ENCODE measurements around the gene CUL4A. TPM values are rescaled to one million over a fixed set of nuclear protein-coding genes. Genes with fewer than 3 reads are reported as not detected.

The CUL4A gene
- total and polyA plus RNA-seq, 2 experiments from 2014 or later, result 67.5 to 195 TPM

GRCh38 chr13:113219256-113219940 lies 10.0 kb downstream of the CUL4A start (continued):
- TF ChIP-seq ZNF462 (CRISPR knock-in tag; IDR thresholded peaks at IDR 0.05), result no peak
- TF ChIP-seq ETS1 (IDR thresholded peaks at IDR 0.05), result no peak
- no peak for TF ChIP-seq EZH2phosphoT487 (IDR thresholded peaks at IDR 0.05; ENCODE audit: unreplicated experiment)

- no peak overlapping the region for H3K4me2 ChIP-seq
- peaks cover 13% of the 10 kb centered on the region for H3K27me3 Mint-ChIP-seq (ENCODE audit: insufficient read depth, low read depth, poor library complexity)
- no peaks in the 10 kb centered on the region for H3K9me2 ChIP-seq (ENCODE audit: insufficient read depth)
- H3K9me3 Mint-ChIP-seq, result no peaks in the 10 kb centered on the region
- no peak overlapping the region; the same call in 1 of the 2 replicates for H3K27ac ChIP-seq (ENCODE audit: low read depth)
- ATAC-seq, result no peak; the same call in 2 of the 3 replicates
- H3K4me3 ChIP-seq, result no peak overlapping the region
- H4K20me1 ChIP-seq (replicated peaks; ENCODE audit: insufficient read depth), result peaks cover 32% of the 10 kb centered on the region
- peak; percentile 32 for DNase-seq (ENCODE audit: low spot score)
- H3K4me1 ChIP-seq (ENCODE audit: insufficient read depth), result peaks cover 10% of the 10 kb centered on the region; the same call in 1 of the 2 replicates
- peaks cover 100% of the 10 kb centered on the region for H3K79me2 ChIP-seq (replicated peaks; ENCODE audit: insufficient read depth)
- H3K4me3 Mint-ChIP-seq, result no peak overlapping the region
- H3K27ac Mint-ChIP-seq, result peak overlapping the region; percentile 88
- H3K4me1 Mint-ChIP-seq, result peaks cover 10% of the 10 kb centered on the region
- H3K36me3 Mint-ChIP-seq (ENCODE audit: low read depth), result peaks cover 60% of the 10 kb centered on the region
- no peak overlapping the region for H2AFZ ChIP-seq
- no peaks in the 10 kb centered on the region for H3F3A ChIP-seq (replicated peaks; ENCODE audit: low read depth)
- peaks cover 6% of the 10 kb centered on the region; the same call in 1 of the 2 replicates for H3K36me3 ChIP-seq (ENCODE audit: insufficient read depth)
- no peaks in the 10 kb centered on the region for H3K27me3 ChIP-seq (ENCODE audit: insufficient read depth)
- TF ChIP-seq ZNF331 (CRISPR knock-in tag; IDR thresholded peaks at IDR 0.05; ENCODE audit: low read depth) (no peak), REST (IDR thresholded peaks at IDR 0.05; ENCODE audit: unreplicated experiment) (no peak), CTCF (conservative IDR thresholded peaks at IDR 0.05; ENCODE audit: low read depth in 2 of 2) (no peak), JUNB (IDR thresholded peaks at IDR 0.05; ENCODE audit: unreplicated experiment) (no peak), EZH2 (IDR thresholded peaks at IDR 0.05; ENCODE audit: low read depth, unreplicated experiment) (no peak), POLR2AphosphoS5 (IDR thresholded peaks at IDR 0.05; ENCODE audit: low read depth) (no peak), ZNF114 (CRISPR knock-in tag; IDR thresholded peaks at IDR 0.05) (no peak), EZH2phosphoT487 (IDR thresholded peaks at IDR 0.05; ENCODE audit: unreplicated experiment) (no peak), STAT1 (IDR thresholded peaks at IDR 0.05; ENCODE audit: unreplicated experiment) (no peak), CREB1 (CRISPR knock-in tag; IDR thresholded peaks at IDR 0.05; ENCODE audit: low read depth) (no peak)
Observed at GRCh38 chr13:113220141-113220598, 10.8 kb downstream of the CUL4A start.
